GM12872 (cell line): ENCODE data around the gene KLK10.

ENCODE experiments used
- TF ChIP-seq, protein P1 (sequence below): IDR thresholded peaks from 3 replicates; pipeline ENCODE4 v1.5.1; 2011; ENCODE audit warnings: low read depth, mild to moderate bottlenecking, low read length, moderate library complexity; ENCODE audit not compliant: insufficient read depth

Gene KLK10

DNA sequence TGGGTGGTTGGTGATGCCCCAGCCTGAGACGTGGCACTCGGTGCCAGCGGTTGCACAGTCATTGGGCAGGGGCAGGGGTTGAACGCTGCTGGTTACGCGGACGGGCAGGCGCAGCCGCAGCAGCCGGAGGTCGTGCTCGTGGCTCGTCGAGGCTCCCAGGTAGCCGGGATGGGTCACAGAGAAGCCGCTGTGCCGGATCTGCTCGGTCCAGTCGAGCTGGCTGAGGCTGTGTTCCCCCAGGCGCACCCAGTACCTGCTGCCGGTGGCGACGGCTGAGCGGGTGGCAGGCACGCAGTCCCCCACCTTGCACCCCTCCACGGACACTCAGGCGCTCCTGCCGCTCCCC is 12.3 kb upstream of the KLK10 start:
- TF ChIP-seq, protein P1, sequence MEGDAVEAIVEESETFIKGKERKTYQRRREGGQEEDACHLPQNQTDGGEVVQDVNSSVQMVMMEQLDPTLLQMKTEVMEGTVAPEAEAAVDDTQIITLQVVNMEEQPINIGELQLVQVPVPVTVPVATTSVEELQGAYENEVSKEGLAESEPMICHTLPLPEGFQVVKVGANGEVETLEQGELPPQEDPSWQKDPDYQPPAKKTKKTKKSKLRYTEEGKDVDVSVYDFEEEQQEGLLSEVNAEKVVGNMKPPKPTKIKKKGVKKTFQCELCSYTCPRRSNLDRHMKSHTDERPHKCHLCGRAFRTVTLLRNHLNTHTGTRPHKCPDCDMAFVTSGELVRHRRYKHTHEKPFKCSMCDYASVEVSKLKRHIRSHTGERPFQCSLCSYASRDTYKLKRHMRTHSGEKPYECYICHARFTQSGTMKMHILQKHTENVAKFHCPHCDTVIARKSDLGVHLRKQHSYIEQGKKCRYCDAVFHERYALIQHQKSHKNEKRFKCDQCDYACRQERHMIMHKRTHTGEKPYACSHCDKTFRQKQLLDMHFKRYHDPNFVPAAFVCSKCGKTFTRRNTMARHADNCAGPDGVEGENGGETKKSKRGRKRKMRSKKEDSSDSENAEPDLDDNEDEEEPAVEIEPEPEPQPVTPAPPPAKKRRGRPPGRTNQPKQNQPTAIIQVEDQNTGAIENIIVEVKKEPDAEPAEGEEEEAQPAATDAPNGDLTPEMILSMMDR: no peak

DNA sequence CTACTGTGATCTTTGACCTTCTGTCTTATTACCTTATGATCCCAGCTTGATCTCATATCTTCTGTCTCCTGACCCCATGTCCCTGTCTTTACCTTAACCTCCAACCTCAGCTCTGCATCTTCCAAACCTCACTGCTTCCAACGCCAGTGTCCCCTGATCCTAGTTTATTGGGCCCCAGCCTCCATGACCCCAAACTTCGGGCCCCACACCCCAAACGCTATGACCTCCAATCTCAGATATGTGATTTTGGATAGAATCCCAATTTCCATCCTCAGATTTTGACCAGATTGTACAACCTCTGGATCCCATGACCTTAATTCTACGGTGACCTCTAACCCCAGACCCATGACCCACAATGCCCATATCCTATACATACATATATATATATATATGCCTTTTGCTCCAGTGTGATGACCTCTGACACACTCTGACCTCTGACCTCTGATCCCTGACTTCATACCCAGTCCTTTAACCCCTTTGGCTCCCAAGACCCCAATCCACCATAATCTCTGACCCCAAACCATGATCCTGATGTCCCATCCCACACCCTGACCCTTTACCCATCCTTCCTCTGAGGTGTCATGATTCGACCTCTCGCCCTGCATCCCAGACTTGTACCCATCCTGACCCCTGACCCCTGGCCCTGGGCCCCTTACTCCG is 11.8 kb upstream of the KLK10 start:
- TF ChIP-seq, protein P1: no peak

DNA sequence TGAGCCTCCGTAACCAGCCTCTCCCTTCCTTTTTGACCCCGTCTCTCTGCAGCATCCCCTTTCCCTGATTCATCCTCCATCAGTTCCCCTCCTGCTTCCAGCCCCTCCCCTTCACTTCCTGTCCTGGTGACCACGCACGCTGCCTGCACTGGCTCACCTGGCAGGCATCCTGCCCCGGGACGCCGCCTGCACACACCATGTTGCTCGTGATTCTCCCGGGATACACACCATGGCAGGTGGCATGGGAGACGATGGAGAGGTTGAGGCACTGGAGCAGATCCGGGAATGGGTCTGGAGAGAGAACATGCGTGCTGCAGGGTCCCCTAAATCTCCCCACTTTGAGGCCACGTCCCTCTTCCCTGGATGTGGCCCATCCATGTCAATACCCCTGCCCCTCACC is 11.1 kb upstream of the KLK10 start:
- TF ChIP-seq, protein P1: no peak

- TF ChIP-seq, protein P1: no peak
These were observed 10.2 kb upstream of the KLK10 start for GRCh38 chr19:51029718-51030117.

DNA sequence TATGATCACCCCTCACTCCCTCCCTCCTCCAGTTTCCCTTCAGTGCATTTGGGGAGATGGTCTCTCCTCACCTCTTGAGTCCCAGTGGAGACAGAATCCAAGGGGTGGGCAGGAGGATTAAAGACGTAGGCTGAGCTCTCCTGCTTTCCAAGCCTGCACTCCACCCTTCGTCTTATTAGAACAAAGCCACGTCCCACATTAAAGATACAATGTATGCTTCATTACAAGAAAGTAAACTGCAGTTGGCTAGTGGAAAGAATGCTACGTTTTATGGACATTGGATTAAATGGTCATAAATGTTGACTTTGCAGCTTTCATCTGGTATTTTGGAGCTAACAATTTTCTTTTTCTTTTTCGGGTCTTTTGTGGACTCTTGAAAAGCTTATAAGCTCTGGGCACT is 8.4 kb upstream of the KLK10 start:
- TF ChIP-seq, protein P1: no peak

DNA sequence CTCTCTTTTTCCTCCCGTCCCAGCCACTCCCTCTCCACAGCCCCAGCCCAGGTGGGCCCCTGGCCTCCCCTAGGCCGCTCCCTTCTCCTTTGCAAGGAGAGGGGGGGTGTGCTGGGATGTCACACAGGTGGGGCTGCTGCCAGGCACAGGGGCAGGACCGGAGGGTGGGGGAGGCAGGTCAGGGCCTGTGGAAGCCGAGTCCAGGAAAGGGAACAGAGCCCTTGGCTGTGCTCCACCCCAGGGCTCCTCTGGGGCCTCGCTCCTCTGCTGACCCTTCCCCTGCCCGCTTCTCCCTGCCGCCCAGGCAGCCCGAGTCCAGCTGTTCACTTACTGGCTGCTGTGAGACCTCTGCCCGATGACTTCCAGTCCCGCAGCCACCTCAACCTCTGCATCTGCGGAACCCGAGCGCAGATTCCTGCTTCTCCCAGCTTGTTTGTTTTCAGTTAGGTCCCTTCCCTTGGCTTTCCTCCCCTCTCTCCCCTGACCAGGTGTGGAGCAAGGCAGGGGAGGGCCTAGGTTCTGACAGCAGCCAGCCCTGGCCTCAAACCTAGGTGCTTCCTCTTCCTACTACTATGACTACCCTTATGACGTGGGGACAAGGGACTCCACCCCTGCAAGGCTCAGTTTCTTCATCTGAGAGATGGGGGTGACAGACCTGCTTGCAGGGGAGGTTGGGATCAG is 7.8 kb upstream of the KLK10 start:
- TF ChIP-seq, protein P1: no peak

DNA sequence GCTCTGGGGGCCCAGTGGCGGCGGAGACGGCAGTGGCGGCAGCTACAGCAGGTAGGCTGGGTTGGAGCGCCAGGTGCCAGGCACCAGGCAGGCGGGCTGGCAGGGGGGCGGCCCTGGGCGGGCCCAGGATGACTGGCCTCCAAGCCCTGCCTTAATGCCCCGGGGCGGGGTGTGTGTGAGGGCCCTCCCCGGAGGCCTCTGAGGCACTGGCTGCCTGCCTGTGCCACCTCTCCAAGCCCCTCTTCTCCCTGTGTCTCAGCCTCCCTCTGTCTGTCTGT is 7.0 kb upstream of the KLK10 start, which contains the start of gene KLK11:
TSS of gene KLK11 (minus strand) at position 63 of the 278 bp plus-strand sequence. CDS start 985 bp downstream, outside the sequence.
- TF ChIP-seq, protein P1: no peak
